Memory B cell (primary cell): ENCODE measurements around the gene RHOU.

Source experiments
- ATAC-seq: fragments of 150-1000 bp; cut with Tn5 transposase; 2 replicates; pipeline ENCODE4 v1.10.0; 2021; ENCODE audit warnings: low read depth, mild to moderate bottlenecking, moderate library complexity
- DNase-seq, 2 donors: peaks; one replicate each; pipeline ENCODE4 v3.0.0; 2022; ENCODE audit warnings: low spot score in 2 of 2
- H3K27ac Mint-ChIP-seq: one replicate; pipeline ENCODE4 v1.8.0; 2022; ENCODE audit warnings: mild to moderate bottlenecking, moderate library complexity, mixed read lengths
- H3K27me3 Mint-ChIP-seq: one replicate; pipeline ENCODE4 v1.8.0; 2022; ENCODE audit warnings: mixed read lengths
- H3K36me3 Mint-ChIP-seq: one replicate; pipeline ENCODE4 v1.8.0; 2022; ENCODE audit warnings: mild to moderate bottlenecking, mixed read lengths
- H3K4me1 Mint-ChIP-seq: one replicate; pipeline ENCODE4 v1.8.0; 2022; ENCODE audit warnings: mixed read lengths
- H3K4me3 Mint-ChIP-seq: one replicate; pipeline ENCODE4 v1.8.0; 2022; ENCODE audit warnings: mild to moderate bottlenecking, moderate library complexity, mixed read lengths
- H3K9me3 Mint-ChIP-seq: one replicate; pipeline ENCODE4 v1.8.0; 2022; ENCODE audit warnings: mixed read lengths

The RHOU gene

GRCh38 chr1:228795596-228795995 lies 60.3 kb downstream of the RHOU start:
- ATAC-seq (no peak), DNase-seq (no peak)
- Mint-ChIP-seq H3K9me3 (peaks cover 3% of the 10 kb centered on the region), H3K27me3 (peaks cover 5% of the 10 kb centered on the region), H3K36me3 (no peaks in the 10 kb centered on the region), H3K4me1 (no peaks in the 10 kb centered on the region), H3K4me3 (no peak overlapping the region), H3K27ac (no peak overlapping the region)
